Activated CD8-positive, alpha-beta T cell treated with anti-CD3 and anti-CD28 coated beads for 36 hours (primary cell): Measurements from ENCODE around the gene CYRIA. TPM values are rescaled to one million over a fixed set of nuclear protein-coding genes. Genes with fewer than 3 reads are reported as not detected.

Source experiments
- ATAC-seq: fragments of 200-7000 bp; cut with Tn5 transposase; one replicate; pipeline ENCODE4 v1.10.0; 2021; ENCODE audit warnings: mild to moderate bottlenecking, moderate library complexity
- CTCF ChIA-PET: fragments of 350-600 bp; sonication (Branson Sonifier 250); formaldehyde crosslinking; loops from one replicate; lab custom pipeline; 2021; ENCODE audit warnings: antibody characterized with exemption; lab: Charles Lee
- POLR2A ChIA-PET: fragments of 350-600 bp; sonication (Branson Sonifier 250); formaldehyde crosslinking; loops from one replicate; lab custom pipeline; 2021; ENCODE audit warnings: antibody characterized with exemption; lab: Charles Lee
- DNase-seq: peaks from one replicate; pipeline ENCODE4 v3.0.0-alpha.2; 2020
- H3K27ac Mint-ChIP-seq: one replicate; pipeline ENCODE4 v1.8.0; 2021; ENCODE audit warnings: mild to moderate bottlenecking, mixed read lengths
- H3K27me3 Mint-ChIP-seq: one replicate; pipeline ENCODE4 v1.8.0; 2021; ENCODE audit warnings: mixed read lengths
- H3K36me3 Mint-ChIP-seq: one replicate; pipeline ENCODE4 v1.8.0; 2021; ENCODE audit warnings: low read depth, mixed read lengths
- H3K4me1 Mint-ChIP-seq: one replicate; pipeline ENCODE4 v1.8.0; 2021; ENCODE audit warnings: low read depth, mixed read lengths
- H3K4me3 Mint-ChIP-seq: one replicate; pipeline ENCODE4 v1.8.0; 2021; ENCODE audit warnings: mild to moderate bottlenecking, moderate library complexity, mixed read lengths
- H3K9me3 Mint-ChIP-seq: one replicate; pipeline ENCODE4 v1.8.0; 2021; ENCODE audit warnings: mixed read lengths
- intact Hi-C: fragments of 100-400 bp; cut with micrococcal nuclease; formaldehyde crosslinking; loops from one replicate; pipeline ENCODE4 v1.10.0; 2022
- total RNA-seq, 2 experiments: library from RNA; stranded (reverse); gene quantifications; one replicate each; pipeline ENCODE4 v1.2.3, GENCODE V29; 2021
- TF ChIP-seq, protein P1 (sequence below): fragments of 200-600 bp; IDR thresholded peaks from one replicate; pipeline ENCODE4 v1.8.0; 2022; ENCODE audit warnings: antibody characterized with exemption, mild to moderate bottlenecking

CYRIA gene
- total RNA-seq, 2 experiments from 2014 or later = 0.70 to 0.72 TPM

DNA sequence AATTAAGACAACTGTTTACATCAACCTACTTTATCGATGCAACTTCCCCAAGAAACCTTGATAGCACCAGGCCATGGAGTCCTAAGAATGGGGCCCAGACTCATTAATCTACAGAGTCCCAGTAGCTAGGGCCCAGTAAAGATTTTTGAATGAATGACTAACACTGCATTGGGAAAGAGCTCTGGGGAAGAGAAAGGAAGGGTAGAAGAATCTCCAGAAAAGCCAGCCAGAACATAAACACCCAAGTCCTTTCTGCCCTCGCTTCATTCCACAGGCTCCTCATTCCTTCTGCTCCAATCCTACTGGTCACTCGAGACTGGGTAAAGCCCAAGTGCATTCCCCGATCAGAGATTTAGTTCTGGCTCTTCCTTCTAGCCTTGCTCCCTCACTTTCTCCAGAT is 44.3 kb downstream of the CYRIA start:
- Mint-ChIP-seq H3K4me1 (peaks cover 12% of the 10 kb centered on the region), H3K4me3 (no peak overlapping the region)
- intact Hi-C loops = no loop called here

DNA sequence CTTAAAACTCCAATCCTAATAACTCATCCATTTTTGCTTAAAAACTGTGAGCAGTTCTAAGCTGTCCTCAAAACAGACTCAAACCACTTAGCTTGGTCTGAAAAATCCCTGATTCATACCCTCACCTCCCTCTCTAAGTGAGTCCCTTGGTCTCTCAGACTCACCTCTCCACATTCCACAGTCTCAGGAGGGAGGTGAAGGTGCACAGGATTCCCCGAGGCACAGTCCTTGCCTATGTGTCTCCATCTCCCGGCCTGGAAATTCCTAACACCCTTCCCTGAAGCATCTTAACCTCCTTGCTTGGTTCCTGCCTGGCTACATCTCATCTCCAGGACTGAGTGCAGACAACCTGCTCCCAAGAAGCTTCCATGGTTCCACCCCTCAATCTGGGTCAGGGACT is 45.0 kb downstream of the CYRIA start:
- intact Hi-C loops = no loop called here
- ATAC-seq = no peak
- Mint-ChIP-seq H3K4me1 (peaks cover 12% of the 10 kb centered on the region), H3K27ac (no peak overlapping the region), H3K9me3 (no peaks in the 10 kb centered on the region), H3K27me3 (no peaks in the 10 kb centered on the region), H3K36me3 (no peaks in the 10 kb centered on the region), H3K4me3 (no peak overlapping the region)
- POLR2A ChIA-PET = no interaction called here
- DNase-seq = no peak
- CTCF ChIA-PET = interaction anchor here (0.9 to 4.0 kb wide), 2 partner anchors 12 to 136 kb away, joined by 3 to 29 read pairs; no protein-coding TSS in a partner anchor
- TF ChIP-seq, protein P1, sequence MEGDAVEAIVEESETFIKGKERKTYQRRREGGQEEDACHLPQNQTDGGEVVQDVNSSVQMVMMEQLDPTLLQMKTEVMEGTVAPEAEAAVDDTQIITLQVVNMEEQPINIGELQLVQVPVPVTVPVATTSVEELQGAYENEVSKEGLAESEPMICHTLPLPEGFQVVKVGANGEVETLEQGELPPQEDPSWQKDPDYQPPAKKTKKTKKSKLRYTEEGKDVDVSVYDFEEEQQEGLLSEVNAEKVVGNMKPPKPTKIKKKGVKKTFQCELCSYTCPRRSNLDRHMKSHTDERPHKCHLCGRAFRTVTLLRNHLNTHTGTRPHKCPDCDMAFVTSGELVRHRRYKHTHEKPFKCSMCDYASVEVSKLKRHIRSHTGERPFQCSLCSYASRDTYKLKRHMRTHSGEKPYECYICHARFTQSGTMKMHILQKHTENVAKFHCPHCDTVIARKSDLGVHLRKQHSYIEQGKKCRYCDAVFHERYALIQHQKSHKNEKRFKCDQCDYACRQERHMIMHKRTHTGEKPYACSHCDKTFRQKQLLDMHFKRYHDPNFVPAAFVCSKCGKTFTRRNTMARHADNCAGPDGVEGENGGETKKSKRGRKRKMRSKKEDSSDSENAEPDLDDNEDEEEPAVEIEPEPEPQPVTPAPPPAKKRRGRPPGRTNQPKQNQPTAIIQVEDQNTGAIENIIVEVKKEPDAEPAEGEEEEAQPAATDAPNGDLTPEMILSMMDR = no peak

More for the DNA sequence above, 44.3 kb downstream of the CYRIA start:
- Mint-ChIP-seq H3K27me3 (no peaks in the 10 kb centered on the region), H3K27ac (no peak overlapping the region), H3K36me3 (no peaks in the 10 kb centered on the region), H3K9me3 (no peaks in the 10 kb centered on the region)
- TF ChIP-seq, protein P1 = no peak
- CTCF ChIA-PET = interaction anchor here (1.3 to 4.0 kb wide), 3 partner anchors 9 to 135 kb away, joined by 5 to 29 read pairs (median 10); no protein-coding TSS in a partner anchor
- no peak for ATAC-seq
- no peak for DNase-seq
- POLR2A ChIA-PET = no interaction called here

DNA sequence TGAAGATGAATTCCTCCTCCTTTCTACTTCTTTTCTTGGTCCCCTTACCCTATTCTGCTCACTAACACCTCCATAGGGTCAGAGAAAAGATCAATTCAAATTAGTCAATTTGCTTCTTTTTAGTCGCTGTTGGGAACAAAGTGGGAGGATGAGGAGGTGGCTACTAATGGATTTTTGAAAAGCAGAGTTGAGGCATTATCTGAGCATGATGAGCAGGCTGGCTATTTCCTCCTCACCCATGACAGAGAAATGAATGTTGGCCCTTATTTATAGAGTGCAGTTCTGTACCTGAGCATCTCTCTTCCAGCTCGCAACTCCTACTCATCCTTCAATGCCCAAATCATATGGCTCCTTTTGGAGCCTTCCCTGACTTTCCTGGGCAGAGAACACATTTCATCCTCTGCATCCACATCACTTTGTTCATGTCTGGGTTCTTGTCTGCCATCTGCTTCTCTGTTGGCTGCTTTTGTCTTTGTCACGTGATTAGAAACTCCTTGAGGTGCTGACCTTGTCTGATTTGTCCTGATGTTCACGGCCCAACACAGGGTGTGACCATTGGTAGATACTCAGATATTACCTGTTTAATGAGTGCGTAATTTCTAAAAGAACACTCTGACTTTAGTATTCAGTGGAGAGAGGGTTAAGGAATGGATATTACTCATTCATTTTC is 45.9 kb downstream of the CYRIA start:
- intact Hi-C loops = loop anchor here (2.0 kb wide), 1 partner anchor 137 kb away; no protein-coding TSS in a partner anchor

DNA sequence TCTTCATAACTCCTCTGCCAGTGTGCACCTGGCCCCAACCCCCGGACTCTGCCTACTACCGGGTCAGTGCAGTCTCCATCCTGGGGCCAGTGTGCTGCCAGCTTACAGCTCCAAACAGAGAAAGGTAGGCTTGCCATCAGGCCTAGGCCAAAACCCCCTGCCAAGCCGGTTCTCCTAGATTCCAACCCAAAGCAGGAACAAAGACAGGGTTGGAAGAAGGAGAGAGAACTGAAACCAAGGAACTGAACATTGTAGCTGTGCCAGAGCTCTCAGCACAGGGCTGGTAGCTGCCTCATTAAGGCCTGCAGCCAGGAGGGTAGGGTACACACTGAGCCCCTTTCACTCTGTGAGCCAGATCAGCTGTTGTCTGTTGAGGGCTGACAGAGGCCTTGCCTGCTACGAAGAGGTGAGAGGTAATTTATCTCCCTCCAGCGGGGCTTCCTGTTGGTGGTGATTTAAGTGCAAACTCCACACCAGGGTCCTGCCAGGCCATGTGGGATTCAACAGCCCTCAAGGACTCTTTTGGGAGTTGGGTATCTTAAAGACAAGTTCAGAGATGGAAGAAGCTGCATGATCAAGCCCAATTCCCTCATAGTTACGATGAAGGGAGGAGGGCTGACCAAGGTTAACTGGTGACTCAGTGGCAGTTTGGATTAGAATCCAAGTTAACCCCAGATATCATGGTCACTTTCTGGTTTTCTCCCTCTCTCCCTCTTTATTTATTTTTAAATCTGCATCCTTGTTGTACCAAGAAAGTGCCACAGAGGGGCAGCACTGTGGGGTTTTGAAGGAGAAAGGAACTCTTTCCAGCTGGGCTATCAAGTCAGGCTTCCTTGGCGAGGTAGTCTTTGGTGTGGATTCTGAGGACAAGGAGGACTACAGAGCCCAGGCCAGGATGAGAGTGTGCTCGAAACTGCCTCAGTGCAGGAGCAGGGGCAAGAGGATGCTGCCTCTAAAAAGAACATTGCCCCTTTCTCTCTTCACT is 48.1 kb downstream of the CYRIA start:
- no peak for DNase-seq
- Mint-ChIP-seq H3K27ac (no peak overlapping the region), H3K4me3 (no peak overlapping the region), H3K27me3 (peaks cover 3% of the 10 kb centered on the region), H3K36me3 (no peaks in the 10 kb centered on the region), H3K9me3 (no peaks in the 10 kb centered on the region), H3K4me1 (no peaks in the 10 kb centered on the region)
- TF ChIP-seq, protein P1 = peak; percentile 20
- ChIA-PET POLR2A (no interaction called here), CTCF (interaction anchor here (1.0 to 2.7 kb wide), 4 partner anchors 9 to 140 kb away, joined by 3 to 13 read pairs (median 7); no protein-coding TSS in a partner anchor)
- ATAC-seq = no peak
- intact Hi-C loops = loop anchor here (2.0 kb wide), 1 partner anchor 139 kb away; no protein-coding TSS in a partner anchor

More for the DNA sequence above, 45.9 kb downstream of the CYRIA start:
- DNase-seq (no peak), ATAC-seq (no peak)
- H3K9me3 Mint-ChIP-seq = no peaks in the 10 kb centered on the region
- H3K27me3 Mint-ChIP-seq = no peaks in the 10 kb centered on the region
- H3K4me3 Mint-ChIP-seq = no peak overlapping the region
- H3K36me3 Mint-ChIP-seq = no peaks in the 10 kb centered on the region
- POLR2A ChIA-PET = interaction anchor here (1.0 kb wide), 1 partner anchor 12 kb away, joined by 3 read pairs; no protein-coding TSS in a partner anchor
- TF ChIP-seq, protein P1 = no peak
- H3K27ac Mint-ChIP-seq = no peak overlapping the region
- peaks cover 5% of the 10 kb centered on the region for H3K4me1 Mint-ChIP-seq
- CTCF ChIA-PET = interaction anchor here (0.9 to 4.0 kb wide), 4 partner anchors 11 to 138 kb away, joined by 3 to 29 read pairs (median 12); no protein-coding TSS in a partner anchor
